ENCODE data around the gene LRRC27. TPM values are rescaled to one million over a fixed set of nuclear protein-coding genes. Genes with fewer than 3 reads are reported as not detected.

Gene LRRC27
- total and polyA plus RNA-seq, 2 of the 4 experiments (the other 2 are of a cell fraction) = 3.8 to 5.3 TPM

- no peak overlapping the region for H2AK5ac ChIP-seq (ENCODE audit: low read depth, low read length)
- H3K56ac ChIP-seq (ENCODE audit: extremely low read depth, insufficient read depth, low read length) = no peak overlapping the region
- DNase-seq (no peak), ATAC-seq (ENCODE audit: low read depth) (no peak)
- no peaks in the 10 kb centered on the region for H4K20me1 ChIP-seq (ENCODE audit: insufficient read depth, low read length)
- intact Hi-C loops (cut with micrococcal nuclease) = no loop called here
- H3K4me2 ChIP-seq (ENCODE audit: low read depth, low read length) = no peak overlapping the region
- no peak overlapping the region for H4K8ac ChIP-seq (ENCODE audit: low read depth in 2 of 2, low read length in 2 of 2)
- no peak overlapping the region for H3K4me3 ChIP-seq (ENCODE audit: insufficient read depth, low read depth, low read length)
- no peak overlapping the region for H3K14ac ChIP-seq (replicated peaks; ENCODE audit: low read depth, low read length)
- no peaks in the 10 kb centered on the region for H3K27me3 ChIP-seq (ENCODE audit: control insufficient read depth, insufficient read depth, low read length)
- no peak overlapping the region for H4K91ac ChIP-seq (ENCODE audit: insufficient read depth, low read depth, low read length)
- no peaks in the 10 kb centered on the region for H3K4me1 ChIP-seq (ENCODE audit: control insufficient read depth, insufficient read depth, low read length)
- no peak overlapping the region for H4K5ac ChIP-seq (ENCODE audit: low read depth, low read length)
- no peaks in the 10 kb centered on the region for H3K9me3 ChIP-seq (ENCODE audit: control insufficient read depth, insufficient read depth, low read length)
- H2BK20ac ChIP-seq (ENCODE audit: low read depth, low read length) = no peak overlapping the region
- H2BK5ac ChIP-seq (ENCODE audit: low read depth, low read length, poor library complexity, severe bottlenecking) = no peak overlapping the region
- H3K18ac ChIP-seq (ENCODE audit: low read depth, low read length) = no peak overlapping the region
- no peak overlapping the region for H3K23ac ChIP-seq (ENCODE audit: low read depth, low read length)
- no peaks in the 10 kb centered on the region for H3K36me3 ChIP-seq (ENCODE audit: control insufficient read depth, insufficient read depth, low read length)
- in situ Hi-C loops (cut with MboI; ENCODE audit: low sequenced_read_pairs) = no loop called here
- H2BK120ac ChIP-seq (ENCODE audit: low read depth, low read length) = no peak overlapping the region
- no peak overlapping the region for H2BK15ac ChIP-seq (ENCODE audit: low read depth, low read length)
- H3K27ac ChIP-seq (ENCODE audit: insufficient read depth, low read length) = no peak overlapping the region
- 89% methylated on average over 8 of the region's 11 CpGs; no CpG with 5 or more reads in 1 of the 2 experiments for WGBS, 2 experiments (ENCODE audit: extremely low coverage in 2 of 2, insufficient read length in 1 of 2)
- dilution Hi-C loops (cut with HindIII; ENCODE audit: low sequenced_read_pairs, unreplicated experiment) = no loop called here
- no peak for TF ChIP-seq RCOR1 (IDR thresholded peaks at IDR 0.05; ENCODE audit: insufficient replicate concordance, low read length)
- TF ChIP-seq RAD21 (IDR thresholded peaks at IDR 0.05; ENCODE audit: low read length) = no peak
- no peak overlapping the region for H3K9ac ChIP-seq (ENCODE audit: low read depth, low read length)
- BruUV-seq (replicated peaks) = no TSS peak
- H2AK9ac ChIP-seq (replicated peaks; ENCODE audit: low read depth, low read length, poor library complexity) = no peak overlapping the region
- POLR2A ChIA-PET (ENCODE audit: unreplicated experiment) = no interaction called here
- peaks cover 8% of the 10 kb centered on the region for H3K9me1 ChIP-seq (ENCODE audit: insufficient read depth, low read length)
- H2AFZ ChIP-seq (replicated peaks; ENCODE audit: low read length, poor library complexity) = no peak overlapping the region
- CTCF ChIA-PET = no interaction called here
- H3K4ac ChIP-seq (ENCODE audit: low read depth, low read length) = no peak overlapping the region
- no peaks in the 10 kb centered on the region for H3K79me1 ChIP-seq (ENCODE audit: low read depth in 1 of 2, low read length in 2 of 2)
Measured at GRCh38 chr10:132428486-132428995, 96.5 kb downstream of the LRRC27 start.

Other genes starting within 250 kb of the LRRC27 start
- gene DPYSL4, start 145.2 kb upstream of the LRRC27 start, total RNA-seq (2012; rRNA removed) = 7.2 and 8.1 TPM in 2 replicates
- 30.5 and 33.7 TPM in 2 replicates for gene DPYSL4, start 145.2 kb upstream of the LRRC27 start, polyA plus RNA-seq (2012; rRNA removed)
- gene STK32C, start 24.2 kb upstream of the LRRC27 start, total RNA-seq (2012; rRNA removed) = 5.0 TPM in 2 replicates
- gene STK32C, start 24.2 kb upstream of the LRRC27 start, polyA plus RNA-seq (2012; rRNA removed) = 8.3 and 9.0 TPM in 2 replicates
- 1.9 and 2.2 TPM in 2 replicates for gene PWWP2B, start 65.0 kb downstream of the LRRC27 start, total RNA-seq (2012; rRNA removed)
- 1.7 and 2.1 TPM in 2 replicates for gene PWWP2B, start 65.0 kb downstream of the LRRC27 start, polyA plus RNA-seq (2012; rRNA removed)
- 31.7 and 36.7 TPM in 2 replicates for gene INPP5A, start 205.6 kb downstream of the LRRC27 start, total RNA-seq (2012; rRNA removed)
- 20.6 and 21.4 TPM in 2 replicates for gene INPP5A, start 205.6 kb downstream of the LRRC27 start, polyA plus RNA-seq (2012; rRNA removed)